Spinal cord (tissue), 10 donors: Measurements from ENCODE around the gene CALCOCO2. TPM values are rescaled to one million over a fixed set of nuclear protein-coding genes. Genes with fewer than 3 reads are reported as not detected.
"Not testable (repeated sequence)": the region's sequence is repeated elsewhere in the genome, so short reads cannot be mapped to it uniquely, and the experiment has no call there.

Experiments
- DNase-seq, 6 donors: peaks; one replicate each; pipeline versions ENCODE4 v3.0.0 to v3.0.0-alpha.2; 2013 to 2015; ENCODE audit warnings: low spot score in 6 of 6, low read depth in 4 of 6
- H3K27ac ChIP-seq: one replicate; pipeline ENCODE4 v1.5.1; 2013; ENCODE audit warnings: low read depth, low read length, control low read depth
- H3K27me3 ChIP-seq: one replicate; pipeline ENCODE4 v1.6.1; 2013; ENCODE audit warnings: low read length; ENCODE audit not compliant: control insufficient read depth, insufficient read depth
- H3K36me3 ChIP-seq: one replicate; pipeline ENCODE4 v1.6.1; 2013; ENCODE audit warnings: low read length; ENCODE audit not compliant: control insufficient read depth, insufficient read depth
- H3K4me1 ChIP-seq: one replicate; pipeline ENCODE4 v1.6.1; 2013; ENCODE audit warnings: low read length; ENCODE audit not compliant: control insufficient read depth, insufficient read depth
- H3K4me3 ChIP-seq: one replicate; pipeline ENCODE4 v1.5.1; 2013; ENCODE audit warnings: low read depth, low read length, control low read depth
- H3K9me3 ChIP-seq: one replicate; pipeline ENCODE4 v1.6.1; 2013; ENCODE audit warnings: low read length; ENCODE audit not compliant: control insufficient read depth, insufficient read depth
- WGBS: methylation state at CpG from one replicate; pipeline ENCODE4 v1.1.5; 2013; ENCODE audit warnings: missing lambda C conversion rate; ENCODE audit not compliant: insufficient coverage; 5-methylcytosine and 5-hydroxymethylcytosine counted together
- long read RNA-seq, 4 donors: transcript quantifications; one replicate each; lab custom pipeline, GENCODE V29; 2026
- polyA plus RNA-seq, 2 donors: library from polyadenylated mRNA; unstranded; fragments of 120-200 nt; gene quantifications; one replicate each; pipeline ENCODE4 v1.2.1, GENCODE V29; 2013; ENCODE audit not compliant: insufficient read length in 2 of 2
- total RNA-seq, 2 donors: library from RNA; depleted of rRNA in 1 of 2; stranded (reverse); fragments of 120-200 nt in 1 of 2; fragments of >200 nt in 1 of 2; gene quantifications; one replicate each; pipeline versions ENCODE4 v1.2.3 to v1.2.4, GENCODE V29; 2013 to 2014
- donor health status: healthy.

The CALCOCO2 gene
- 10 to 100 TPM; 37.3 to 46.0 TPM for total RNA-seq
- polyA plus RNA-seq = 10 to 100 TPM; 41.1 to 59.0 TPM
- long read RNA-seq, donor 1, transcript CALCOCO2-201 (13 exons, 3,682 nt) = major isoform, 7 of 9 reads
- long read RNA-seq, donor 1, partial matches to known transcripts = 0 of 9 reads
- long read RNA-seq, donor 1, other reads (novel, unspliced or antisense) = 0 of 9 reads
- long read RNA-seq, donor 2, partial matches to known transcripts = 0 of 5 reads
- long read RNA-seq, donor 2, other reads (novel, unspliced or antisense) = 0 of 5 reads
- long read RNA-seq, donor 3, partial matches to known transcripts = 0 of 3 reads
- long read RNA-seq, donor 3, other reads (novel, unspliced or antisense) = 0 of 3 reads
- long read RNA-seq, donor 4, transcript CALCOCO2-201 (13 exons, 3,682 nt) = major isoform, 9 of 15 reads
- long read RNA-seq, donor 4, partial matches to known transcripts = 0 of 15 reads
- long read RNA-seq, donor 4, other reads (novel, unspliced or antisense) = 0 of 15 reads

- peak; percentile 74 to 97 (median 90) for DNase-seq
- H3K36me3 ChIP-seq = no peaks in the 10 kb centered on the region
- peak within 1 kb of the TSS; percentile 93 for H3K27ac ChIP-seq
- WGBS = 0% methylated on average over 48 of the region's 48 CpGs
- H3K4me1 ChIP-seq = peaks cover 10% of the 10 kb centered on the region
- H3K4me3 ChIP-seq = peak within 1 kb of the TSS; percentile 99
- H3K27me3 ChIP-seq = no peaks in the 10 kb centered on the region
- no peaks in the 10 kb centered on the region for H3K9me3 ChIP-seq
These were observed at the start of gene CALCOCO2 for GRCh38 chr17:48830840-48831548. CALCOCO2 (plus strand) TSS chr17:48831035; CDS start chr17:48841708, 10,673 bp downstream.

GRCh38 chr17:48787828-48788227, 43.0 kb upstream of the CALCOCO2 start:
- H3K27ac ChIP-seq = no peak overlapping the region
- H3K4me1 ChIP-seq = no peaks in the 10 kb centered on the region
- peaks cover 4% of the 10 kb centered on the region for H3K27me3 ChIP-seq
- DNase-seq = no peak
- H3K9me3 ChIP-seq = no peaks in the 10 kb centered on the region
- H3K4me3 ChIP-seq = no peak overlapping the region
- no peaks in the 10 kb centered on the region for H3K36me3 ChIP-seq
- WGBS = 63% methylated on average over 2 of the region's 7 CpGs

- Histone ChIP-seq H3K27ac (no peak overlapping the region), H3K36me3 (no peaks in the 10 kb centered on the region), H3K4me3 (no peak overlapping the region), H3K27me3 (peaks cover 4% of the 10 kb centered on the region), H3K4me1 (no peaks in the 10 kb centered on the region), H3K9me3 (no peaks in the 10 kb centered on the region)
- WGBS = 22% methylated on average over 5 of the region's 9 CpGs
- DNase-seq = no peak
These were observed 40.2 kb upstream of the CALCOCO2 start for GRCh38 chr17:48790607-48791127.

GRCh38 chr17:48791128-48792032, 39.5 kb upstream of the CALCOCO2 start:
- Histone ChIP-seq H3K4me3 (no peak overlapping the region), H3K27ac (no peak overlapping the region), H3K36me3 (no peaks in the 10 kb centered on the region), H3K4me1 (no peaks in the 10 kb centered on the region), H3K9me3 (no peaks in the 10 kb centered on the region), H3K27me3 (peaks cover 4% of the 10 kb centered on the region)
- 88% methylated on average over 5 of the region's 14 CpGs for WGBS
- DNase-seq = peak; percentile 17 to 85 (median 58)

- WGBS = 45% methylated on average over 3 of the region's 3 CpGs
- Histone ChIP-seq H3K27ac (no peak overlapping the region), H3K9me3 (no peaks in the 10 kb centered on the region), H3K36me3 (no peaks in the 10 kb centered on the region), H3K27me3 (peaks cover 4% of the 10 kb centered on the region), H3K4me1 (no peaks in the 10 kb centered on the region), H3K4me3 (no peak overlapping the region)
- no peak for DNase-seq
These were observed 38.6 kb upstream of the CALCOCO2 start for GRCh38 chr17:48792033-48792798.

- Histone ChIP-seq H3K36me3 (no peaks in the 10 kb centered on the region), H3K27ac (no peak overlapping the region), H3K9me3 (no peaks in the 10 kb centered on the region), H3K4me1 (no peaks in the 10 kb centered on the region), H3K4me3 (no peak overlapping the region), H3K27me3 (no peaks in the 10 kb centered on the region)
- no peak for DNase-seq
- WGBS = 57% methylated on average over 5 of the region's 10 CpGs
These were observed 35.2 kb upstream of the CALCOCO2 start for GRCh38 chr17:48795444-48796162.

- H3K27me3 ChIP-seq, H3K4me1 ChIP-seq, H3K4me3 ChIP-seq, H3K9me3 ChIP-seq, H3K36me3 ChIP-seq, H3K27ac ChIP-seq, DNase-seq: not testable (repeated sequence)
- WGBS = 58% methylated on average over 6 of the region's 6 CpGs
These were observed 34.7 kb upstream of the CALCOCO2 start for GRCh38 chr17:48796163-48796522.

GRCh38 chr17:48799069-48799723, 31.6 kb upstream of the CALCOCO2 start:
- Histone ChIP-seq H3K27ac (no peak overlapping the region), H3K36me3 (no peaks in the 10 kb centered on the region), H3K4me1 (no peaks in the 10 kb centered on the region), H3K9me3 (no peaks in the 10 kb centered on the region), H3K27me3 (no peaks in the 10 kb centered on the region), H3K4me3 (no peak overlapping the region)
- 83% methylated on average over 2 of the region's 11 CpGs for WGBS
- DNase-seq = no peak
